SU-DHL-6 (cell line): ENCODE results near the gene CDK18.

Experiments
- H2AFZ ChIP-seq: fragments of 200-600 bp; sonication (generic); 2 replicates; pipeline ENCODE4 v1.6.1; 2014; ENCODE audit warnings: low read depth, mild to moderate bottlenecking, moderate library complexity, mixed read lengths, antibody characterized with exemption, low read length; ENCODE audit not compliant: severe bottlenecking
- H3F3A ChIP-seq: fragments of 200-600 bp; shearing (Covaris generic); 2 replicates; pipeline ENCODE4 v1.6.0; 2016; ENCODE audit warnings: antibody characterized with exemption, mild to moderate bottlenecking; ENCODE audit not compliant: insufficient read depth
- H3K27ac ChIP-seq: fragments of 200-600 bp; sonication (generic); 2 replicates; pipeline ENCODE4 v1.5.1; 2016; ENCODE audit warnings: low read depth, mild to moderate bottlenecking, low read length, moderate library complexity, mixed read lengths
- H3K27me3 ChIP-seq: fragments of 200-600 bp; sonication (generic), shearing (Covaris generic); 2 replicates; pipeline ENCODE4 v1.6.0; 2014; ENCODE audit warnings: mild to moderate bottlenecking, low read length
- H3K36me3 ChIP-seq: fragments of 200-600 bp; sonication (generic); 2 replicates; pipeline ENCODE4 v1.6.1; 2014; ENCODE audit warnings: mild to moderate bottlenecking, low read length, mixed read lengths
- H3K4me2 ChIP-seq: fragments of 300-600, 200-600 bp; shearing (Covaris generic), sonication (generic); 2 replicates; pipeline ENCODE4 v1.6.0; 2014; ENCODE audit warnings: low read length, low read depth, mild to moderate bottlenecking; ENCODE audit not compliant: poor library complexity, severe bottlenecking
- H3K4me3 ChIP-seq: fragments of 200-600 bp; sonication (generic); 2 replicates; pipeline ENCODE4 v1.5.1; 2014; ENCODE audit warnings: antibody characterized with exemption, low read length, mild to moderate bottlenecking, mixed read lengths; ENCODE audit not compliant: insufficient read depth, poor library complexity, severe bottlenecking
- H3K79me2 ChIP-seq: fragments of 200-600 bp; sonication (generic); 2 replicates; pipeline ENCODE4 v1.6.1; 2014; ENCODE audit warnings: mild to moderate bottlenecking, low read length, moderate library complexity; ENCODE audit not compliant: insufficient read depth
- H3K9ac ChIP-seq: fragments of 200-600 bp; sonication (generic); 2 replicates; pipeline ENCODE4 v1.7.0; 2014; ENCODE audit warnings: mild to moderate bottlenecking, low read length
- H3K9me2 ChIP-seq: fragments of 200-600 bp; sonication (generic); replicated peaks from 2 replicates; pipeline ENCODE4 v1.6.1; 2014; ENCODE audit warnings: low read length; ENCODE audit not compliant: insufficient read depth
- H3K9me3 ChIP-seq: fragments of 200-600 bp; sonication (generic); 2 replicates; pipeline ENCODE4 v1.6.1; 2014; ENCODE audit warnings: low read length, mixed read lengths; ENCODE audit not compliant: insufficient read depth
- H4K20me1 ChIP-seq: fragments of 200-600 bp; sonication (generic); 2 replicates; pipeline ENCODE4 v1.6.1; 2014; ENCODE audit warnings: low read depth, mild to moderate bottlenecking, antibody characterized with exemption, low read length, moderate library complexity, mixed read lengths
- CTCF ChIP-seq: fragments of 200-600 bp; sonication (generic); IDR thresholded peaks from one replicate; pipeline ENCODE4 v1.5.1; 2017; ENCODE audit warnings: antibody characterized with exemption, mild to moderate bottlenecking, low read length, moderate library complexity; ENCODE audit not compliant: insufficient read depth, poor library complexity, severe bottlenecking
- EZH2phosphoT487 ChIP-seq: fragments of 200-600 bp; sonication (generic), shearing (Covaris generic); conservative IDR thresholded peaks from 2 replicates; pipeline ENCODE4 v1.6.1; 2018; ENCODE audit warnings: mild to moderate bottlenecking, antibody characterized with exemption, low read length, moderate library complexity, mixed read lengths

The CDK18 gene

GRCh38 chr1:205518661-205519540 lies 14.4 kb downstream of the CDK18 start:
- Histone ChIP-seq H3K79me2 (no peaks in the 10 kb centered on the region), H3K36me3 (no peaks in the 10 kb centered on the region), H3K9ac (no peak overlapping the region), H2AFZ (no peak overlapping the region), H3K4me2 (no peak overlapping the region), H3K27me3 (no peaks in the 10 kb centered on the region), H3K9me3 (no peaks in the 10 kb centered on the region), H4K20me1 (no peaks in the 10 kb centered on the region), H3K27ac (no peak overlapping the region), H3F3A (no peaks in the 10 kb centered on the region), H3K4me3 (no peak overlapping the region), H3K9me2 (no peaks in the 10 kb centered on the region)
- TF ChIP-seq EZH2phosphoT487 (no peak), CTCF (no peak)

GRCh38 chr1:205519541-205520131 lies 15.2 kb downstream of the CDK18 start:
- Histone ChIP-seq H3K27me3 (no peaks in the 10 kb centered on the region), H3K27ac (no peak overlapping the region)

GRCh38 chr1:205520709-205521108 lies 16.2 kb downstream of the CDK18 start:
- Histone ChIP-seq H3K27ac (no peak overlapping the region), H3K36me3 (no peaks in the 10 kb centered on the region), H3K27me3 (no peaks in the 10 kb centered on the region), H2AFZ (no peak overlapping the region), H3K9ac (no peak overlapping the region), H3F3A (no peaks in the 10 kb centered on the region), H3K9me2 (no peaks in the 10 kb centered on the region), H3K4me3 (no peak overlapping the region), H4K20me1 (no peaks in the 10 kb centered on the region), H3K4me2 (no peak overlapping the region), H3K9me3 (no peaks in the 10 kb centered on the region), H3K79me2 (no peaks in the 10 kb centered on the region)
- TF ChIP-seq CTCF (no peak), EZH2phosphoT487 (no peak)

More at GRCh38 chr1:205519541-205520131, 15.2 kb downstream of the CDK18 start:
- no peak overlapping the region for H3K9ac ChIP-seq
- no peak overlapping the region for H3K4me2 ChIP-seq
- H3K79me2 ChIP-seq = no peaks in the 10 kb centered on the region
- no peak overlapping the region for H2AFZ ChIP-seq
- no peaks in the 10 kb centered on the region for H4K20me1 ChIP-seq
- no peaks in the 10 kb centered on the region for H3K9me2 ChIP-seq
- H3F3A ChIP-seq = no peaks in the 10 kb centered on the region
- no peaks in the 10 kb centered on the region for H3K9me3 ChIP-seq
- no peak overlapping the region for H3K4me3 ChIP-seq
- H3K36me3 ChIP-seq = no peaks in the 10 kb centered on the region
- TF ChIP-seq CTCF (no peak), EZH2phosphoT487 (no peak)
